Nephron progenitor cell (in vitro differentiated cells): ENCODE measurements around the gene NAPA.
A peak's percentile ranks its signal among the peaks of the same experiment; 100 is the strongest.

Experiments used
- DNase-seq: peaks from one replicate; pipeline ENCODE4 v3.0.0; 2021
- H3K27ac Mint-ChIP-seq: 2 replicates; pipeline ENCODE4 v1.8.0; 2021; ENCODE audit warnings: mild to moderate bottlenecking, moderate library complexity, mixed read lengths
- H3K27me3 Mint-ChIP-seq: 2 replicates; pipeline ENCODE4 v1.8.0; 2021; ENCODE audit warnings: mild to moderate bottlenecking, low read depth, mixed read lengths; ENCODE audit not compliant: poor library complexity
- H3K36me3 Mint-ChIP-seq: 2 replicates; pipeline ENCODE4 v1.8.0; 2021; ENCODE audit warnings: low read depth, mixed read lengths
- H3K4me1 Mint-ChIP-seq: 2 replicates; pipeline ENCODE4 v1.8.0; 2021; ENCODE audit warnings: mixed read lengths
- H3K4me3 Mint-ChIP-seq: 2 replicates; pipeline ENCODE4 v1.8.0; 2021; ENCODE audit warnings: mild to moderate bottlenecking, moderate library complexity, mixed read lengths
- H3K9me3 Mint-ChIP-seq: 2 replicates; pipeline ENCODE4 v1.8.0; 2021; ENCODE audit warnings: mild to moderate bottlenecking, moderate library complexity, mixed read lengths
- TF ChIP-seq, protein P1 (sequence below): fragments of 200-600 bp; sonication (generic); IDR thresholded peaks from 2 replicates; pipeline ENCODE4 v1.5.0; 2021; ENCODE audit warnings: antibody characterized with exemption

The NAPA gene

DNA sequence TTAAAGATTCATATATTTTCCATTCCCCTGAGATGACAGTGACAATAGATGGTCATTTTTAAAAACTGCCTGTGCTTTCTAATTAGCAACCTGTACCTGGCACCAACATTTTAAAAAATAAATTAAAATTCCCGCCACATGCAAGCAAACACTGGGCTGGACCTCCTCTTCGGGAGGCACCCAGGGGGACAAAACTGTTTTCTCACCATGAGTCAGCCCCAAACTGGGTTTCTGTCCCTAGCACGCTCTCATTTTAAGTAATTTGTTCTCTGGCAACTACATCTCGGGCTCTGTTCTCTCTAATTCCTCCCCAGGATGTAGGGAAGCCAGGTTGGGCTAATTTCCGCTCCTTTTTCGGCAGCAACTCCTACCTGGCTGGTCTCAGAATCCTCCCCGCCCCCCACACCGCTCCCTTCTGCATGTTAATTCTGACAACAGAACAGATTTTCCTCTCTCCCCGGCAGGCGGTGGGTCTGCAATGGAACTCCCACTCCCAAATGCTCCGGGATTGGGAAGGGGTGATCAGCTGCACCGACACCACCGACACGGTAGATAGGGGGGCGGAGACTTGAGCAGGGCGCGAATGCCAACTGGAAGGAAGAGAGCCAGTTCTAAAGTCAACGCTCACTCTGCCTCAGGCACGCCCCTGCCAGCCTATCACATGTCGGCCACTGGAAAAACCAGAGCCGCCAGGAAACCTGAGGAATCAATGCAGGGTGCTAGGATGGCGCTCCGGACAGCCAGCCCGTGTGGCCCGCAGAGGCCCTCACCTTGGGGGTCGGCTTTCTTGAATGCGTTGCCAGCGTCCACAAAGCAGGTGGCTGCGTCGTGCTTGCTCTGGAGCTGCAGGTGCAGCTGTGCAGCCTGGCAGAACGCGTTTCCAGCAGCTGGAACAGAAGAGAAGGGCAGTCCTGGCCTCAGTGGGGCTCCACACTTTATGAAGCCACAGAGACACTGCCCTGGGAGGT, 14.7 kb downstream of the NAPA start:
- no peak for DNase-seq
- peaks cover 8% of the 10 kb centered on the region for H3K4me1 Mint-ChIP-seq
- no peaks in the 10 kb centered on the region for H3K9me3 Mint-ChIP-seq
- H3K27ac Mint-ChIP-seq, result no peak overlapping the region
- H3K27me3 Mint-ChIP-seq, result no peaks in the 10 kb centered on the region
- H3K4me3 Mint-ChIP-seq, result no peak overlapping the region
- H3K36me3 Mint-ChIP-seq, result peaks cover 4% of the 10 kb centered on the region
- TF ChIP-seq, protein P1, sequence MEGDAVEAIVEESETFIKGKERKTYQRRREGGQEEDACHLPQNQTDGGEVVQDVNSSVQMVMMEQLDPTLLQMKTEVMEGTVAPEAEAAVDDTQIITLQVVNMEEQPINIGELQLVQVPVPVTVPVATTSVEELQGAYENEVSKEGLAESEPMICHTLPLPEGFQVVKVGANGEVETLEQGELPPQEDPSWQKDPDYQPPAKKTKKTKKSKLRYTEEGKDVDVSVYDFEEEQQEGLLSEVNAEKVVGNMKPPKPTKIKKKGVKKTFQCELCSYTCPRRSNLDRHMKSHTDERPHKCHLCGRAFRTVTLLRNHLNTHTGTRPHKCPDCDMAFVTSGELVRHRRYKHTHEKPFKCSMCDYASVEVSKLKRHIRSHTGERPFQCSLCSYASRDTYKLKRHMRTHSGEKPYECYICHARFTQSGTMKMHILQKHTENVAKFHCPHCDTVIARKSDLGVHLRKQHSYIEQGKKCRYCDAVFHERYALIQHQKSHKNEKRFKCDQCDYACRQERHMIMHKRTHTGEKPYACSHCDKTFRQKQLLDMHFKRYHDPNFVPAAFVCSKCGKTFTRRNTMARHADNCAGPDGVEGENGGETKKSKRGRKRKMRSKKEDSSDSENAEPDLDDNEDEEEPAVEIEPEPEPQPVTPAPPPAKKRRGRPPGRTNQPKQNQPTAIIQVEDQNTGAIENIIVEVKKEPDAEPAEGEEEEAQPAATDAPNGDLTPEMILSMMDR, result no peak

DNA sequence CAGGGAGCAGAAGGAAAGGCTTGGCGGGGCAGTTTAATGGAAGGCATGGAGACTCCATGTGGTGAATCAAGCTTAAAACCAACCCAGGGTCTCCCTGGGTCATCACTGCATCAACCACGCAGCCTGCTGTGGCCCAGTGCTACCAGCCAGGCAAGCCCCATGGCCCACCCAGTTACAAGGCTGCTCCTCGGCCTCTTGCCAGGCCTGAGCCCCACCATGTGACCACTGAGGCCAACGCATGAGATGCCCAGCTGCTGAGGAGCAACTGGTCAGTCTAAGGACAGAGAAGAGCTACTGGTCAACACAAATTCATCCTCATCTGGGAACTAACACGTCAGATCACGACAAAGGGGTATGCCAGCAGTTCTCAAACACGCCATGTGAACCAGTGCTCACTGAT, 15.5 kb downstream of the NAPA start:
- DNase-seq, result no peak
- no peaks in the 10 kb centered on the region for H3K27me3 Mint-ChIP-seq
- peaks cover 8% of the 10 kb centered on the region for H3K4me1 Mint-ChIP-seq
- H3K9me3 Mint-ChIP-seq, result no peaks in the 10 kb centered on the region
- no peak overlapping the region for H3K27ac Mint-ChIP-seq
- peaks cover 4% of the 10 kb centered on the region for H3K36me3 Mint-ChIP-seq
- H3K4me3 Mint-ChIP-seq, result no peak overlapping the region
- TF ChIP-seq, protein P1, result no peak

DNA sequence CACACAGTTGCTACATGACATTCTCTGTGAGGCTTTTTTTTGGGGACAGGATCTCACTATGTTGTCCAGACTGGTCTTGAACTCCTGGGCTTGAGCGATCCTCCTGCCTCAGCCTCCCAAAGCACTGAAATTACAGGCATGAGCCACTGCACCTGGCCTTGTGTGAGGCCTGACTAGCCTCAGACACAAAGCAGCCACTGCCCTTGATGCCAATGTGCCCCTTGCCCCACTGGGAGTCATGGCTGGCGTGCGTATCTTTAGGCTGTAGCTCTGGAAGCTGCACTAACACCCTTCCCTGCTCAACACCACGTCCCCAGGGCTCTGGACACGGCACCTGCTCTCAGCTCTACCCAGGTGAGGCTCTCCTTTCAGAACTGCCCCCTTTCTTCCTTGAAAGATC, 16.3 kb downstream of the NAPA start:
- Mint-ChIP-seq H3K4me3 (no peak overlapping the region), H3K27me3 (no peaks in the 10 kb centered on the region), H3K36me3 (peaks cover 4% of the 10 kb centered on the region), H3K27ac (peak overlapping the region; percentile 44), H3K4me1 (peaks cover 9% of the 10 kb centered on the region), H3K9me3 (no peaks in the 10 kb centered on the region)
- TF ChIP-seq, protein P1, result no peak
- DNase-seq, result no peak

DNA sequence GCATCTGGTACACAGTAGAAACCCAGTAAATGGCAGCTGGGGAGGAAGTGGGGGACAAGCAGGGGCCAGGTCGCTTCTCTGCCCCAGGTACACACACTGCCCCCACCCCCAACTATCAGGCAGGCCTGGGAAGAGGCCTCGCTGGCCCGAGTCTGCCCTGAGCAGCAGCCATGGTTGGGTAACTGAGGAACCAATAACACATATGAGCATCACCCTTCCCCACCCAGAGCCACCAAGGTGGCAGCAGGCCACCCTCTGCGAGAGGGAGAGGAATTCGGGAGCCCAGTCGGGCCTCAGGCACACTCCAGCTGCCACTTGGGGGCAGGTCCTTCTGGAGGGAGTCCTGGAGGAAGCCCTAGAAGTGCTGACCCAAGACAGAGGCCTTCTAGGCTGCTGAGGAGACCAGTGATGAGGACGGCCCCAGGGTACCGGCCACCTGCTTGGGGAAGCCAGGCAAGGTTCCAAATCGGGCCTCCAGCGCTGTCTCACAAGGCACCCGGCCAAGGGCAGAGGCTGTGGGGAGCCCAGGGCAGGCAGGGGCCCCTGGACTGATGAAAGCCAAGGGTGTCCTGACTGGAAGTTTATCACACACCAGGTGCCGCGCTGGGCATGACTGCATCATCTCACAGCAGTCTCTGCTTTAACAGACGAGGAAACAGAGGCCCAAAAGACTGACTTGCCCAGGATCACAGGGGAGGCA, 16.9 kb downstream of the NAPA start:
- no peak for DNase-seq
- Mint-ChIP-seq H3K4me3 (no peak overlapping the region), H3K4me1 (peaks cover 13% of the 10 kb centered on the region), H3K27ac (peak overlapping the region; percentile 48), H3K9me3 (no peaks in the 10 kb centered on the region), H3K27me3 (no peaks in the 10 kb centered on the region), H3K36me3 (peaks cover 4% of the 10 kb centered on the region)
- TF ChIP-seq, protein P1, result no peak

DNA sequence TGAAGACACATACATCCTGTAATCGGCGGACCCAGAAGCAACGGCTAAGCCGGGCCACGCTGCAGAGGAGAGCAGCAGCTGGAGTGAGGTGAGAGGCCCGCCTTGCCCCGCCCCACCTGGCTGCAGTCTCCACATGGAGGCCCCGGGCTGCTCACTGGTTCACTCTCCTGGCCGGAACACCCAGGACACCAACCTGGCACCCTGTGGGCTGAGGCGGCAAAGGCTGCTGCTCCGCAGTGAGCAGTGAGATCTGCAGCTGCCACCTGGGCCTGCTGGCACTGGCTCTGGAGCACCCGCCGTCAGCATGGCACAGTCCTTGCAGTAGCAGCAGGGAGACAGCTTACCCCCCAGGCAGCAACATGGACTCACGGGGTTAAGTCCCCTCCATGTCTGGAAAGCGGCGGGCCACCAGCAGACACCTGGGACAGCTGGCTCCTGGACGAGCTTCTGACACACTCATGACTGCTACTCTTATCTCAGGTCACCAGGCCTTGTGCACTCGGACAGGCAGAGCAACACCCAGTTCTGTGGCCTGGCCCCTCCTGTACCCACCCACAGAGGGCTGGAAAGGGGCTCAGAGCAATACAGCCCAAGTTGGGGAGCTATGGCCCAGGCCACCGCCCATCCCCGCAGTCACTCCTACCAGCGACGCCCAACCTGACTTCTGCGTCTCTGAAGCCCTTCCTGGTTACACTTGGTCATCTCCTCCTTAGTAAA, 17.7 kb downstream of the NAPA start:
- Mint-ChIP-seq H3K9me3 (no peaks in the 10 kb centered on the region), H3K4me3 (no peak overlapping the region), H3K27me3 (no peaks in the 10 kb centered on the region), H3K36me3 (no peaks in the 10 kb centered on the region), H3K27ac (peak overlapping the region; percentile 48), H3K4me1 (peaks cover 13% of the 10 kb centered on the region)
- no peak for DNase-seq
- TF ChIP-seq, protein P1, result no peak
